ENCODE measurements around the gene ADCY9.

The ADCY9 gene

DNA sequence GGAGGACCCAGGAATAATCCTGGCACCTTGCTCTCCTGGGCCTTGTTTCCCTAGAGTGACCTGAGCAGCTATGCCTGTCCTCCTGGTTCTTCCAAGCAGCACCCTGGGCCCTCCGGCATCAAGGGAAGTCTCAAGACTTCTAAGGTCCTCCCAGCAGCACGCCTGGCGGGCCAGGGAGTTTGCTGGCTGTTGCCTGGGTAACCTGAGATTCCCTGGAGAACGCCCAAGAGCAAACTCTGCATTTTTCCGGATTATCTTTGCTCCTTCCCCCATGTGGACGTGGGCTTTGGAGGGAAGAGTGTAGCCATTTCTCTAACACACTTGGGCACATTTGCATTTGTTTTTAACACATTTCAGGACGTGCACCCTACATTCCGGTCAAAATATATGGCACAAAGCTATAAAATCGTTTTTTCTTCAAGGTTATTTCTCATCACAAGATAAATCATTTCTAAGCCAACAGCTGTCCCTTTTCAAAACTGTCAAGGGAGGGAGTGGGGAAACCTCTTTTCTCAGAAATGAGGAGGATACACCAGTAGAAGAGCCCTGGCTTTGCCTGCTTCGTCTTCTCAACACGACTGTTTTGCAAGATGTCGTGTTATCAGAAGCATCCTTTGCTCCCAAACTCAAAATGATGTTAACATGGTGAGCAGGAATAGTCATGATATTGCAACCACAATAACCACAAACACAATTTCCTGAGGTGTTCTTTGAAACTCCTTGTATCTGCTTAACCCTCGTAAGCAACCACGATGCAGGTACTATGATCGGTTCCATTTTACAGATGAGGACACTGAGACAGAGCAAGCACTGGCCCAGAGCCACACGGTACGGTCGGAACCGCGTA, 116.5 kb downstream of the ADCY9 start:
- no peak for DNase-seq

DNA sequence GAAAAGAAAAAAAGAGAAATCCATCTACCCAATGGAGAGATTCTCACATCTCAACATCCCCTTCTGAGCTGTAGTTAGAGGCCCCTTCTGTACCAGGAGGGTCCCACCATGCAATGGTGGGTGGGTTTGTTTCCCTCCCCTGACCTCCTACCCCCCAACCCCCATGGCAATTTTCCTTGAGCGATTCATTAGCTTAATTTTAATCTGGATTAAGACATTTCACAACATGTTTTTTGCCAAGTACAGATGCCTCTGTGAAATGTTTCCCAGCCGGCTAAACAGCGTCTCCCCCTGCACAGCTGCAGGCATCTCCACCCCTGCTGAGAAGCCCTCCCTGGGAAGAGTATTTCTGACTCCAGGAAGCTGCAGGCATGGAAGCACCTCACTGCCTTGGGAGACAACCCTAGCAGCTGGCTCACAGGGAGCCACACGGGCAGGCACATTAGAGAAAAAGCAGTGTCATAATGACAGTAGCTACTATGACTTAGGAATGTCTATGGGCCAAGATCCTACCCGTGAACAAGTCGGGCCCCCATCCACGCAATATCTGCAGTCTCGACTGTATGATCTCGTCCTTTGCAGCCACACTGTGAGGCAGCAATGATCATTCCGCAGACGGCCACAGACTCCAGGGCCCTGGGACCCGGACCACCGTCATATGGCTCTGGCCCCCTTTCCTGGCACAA, 117.3 kb downstream of the ADCY9 start:
- DNase-seq = peak; percentile 15

DNA sequence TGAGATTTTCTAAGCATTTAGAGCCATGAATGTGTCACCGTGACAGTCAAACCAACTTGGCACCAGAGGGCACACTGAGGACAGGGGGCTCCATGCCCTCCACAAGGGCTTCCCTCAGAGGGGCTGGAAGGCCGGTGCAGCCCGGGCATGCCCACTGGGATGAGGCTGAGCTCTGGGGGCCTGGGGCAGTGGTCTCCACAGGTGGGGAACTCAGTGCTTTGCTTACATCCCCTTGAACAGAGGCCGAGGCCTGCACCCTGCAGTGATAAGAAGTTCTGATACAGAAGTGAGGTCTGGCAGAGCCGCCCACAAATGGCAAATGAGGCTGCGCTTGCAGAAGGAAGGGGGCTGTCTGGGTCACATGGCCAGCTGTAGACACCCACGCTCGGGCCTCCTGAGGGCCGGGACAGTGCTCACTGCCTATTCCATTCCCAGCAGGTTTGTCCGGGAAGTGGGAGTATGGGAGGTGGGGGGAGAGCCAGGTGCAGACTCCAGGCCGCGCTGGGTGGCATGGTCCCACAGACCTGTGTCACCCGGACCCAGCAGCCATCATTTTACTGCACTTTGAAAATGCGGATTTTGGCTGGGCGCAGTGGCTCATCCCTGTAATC, 118.9 kb downstream of the ADCY9 start:
- DNase-seq = no peak

DNA sequence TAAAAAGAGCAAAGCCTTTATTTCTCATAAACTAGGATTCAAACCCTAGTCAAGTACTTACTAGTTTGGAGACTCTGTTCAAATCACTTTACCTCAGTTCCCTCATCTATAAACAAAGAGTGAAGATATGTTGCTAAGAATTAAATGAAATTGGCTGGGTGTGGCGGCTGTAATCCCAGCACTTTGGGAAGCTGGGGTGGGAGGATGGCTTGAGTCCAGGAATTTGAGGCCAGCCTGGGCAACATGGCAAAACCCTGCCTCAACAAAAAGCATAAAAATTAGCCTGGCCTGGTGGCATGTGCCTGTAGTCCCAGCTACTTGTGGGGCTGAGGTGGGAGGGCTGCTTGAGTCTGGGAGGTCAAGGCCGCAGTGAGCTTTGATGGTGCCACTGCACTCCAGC, 121.2 kb downstream of the ADCY9 start:
- no peak for DNase-seq

DNA sequence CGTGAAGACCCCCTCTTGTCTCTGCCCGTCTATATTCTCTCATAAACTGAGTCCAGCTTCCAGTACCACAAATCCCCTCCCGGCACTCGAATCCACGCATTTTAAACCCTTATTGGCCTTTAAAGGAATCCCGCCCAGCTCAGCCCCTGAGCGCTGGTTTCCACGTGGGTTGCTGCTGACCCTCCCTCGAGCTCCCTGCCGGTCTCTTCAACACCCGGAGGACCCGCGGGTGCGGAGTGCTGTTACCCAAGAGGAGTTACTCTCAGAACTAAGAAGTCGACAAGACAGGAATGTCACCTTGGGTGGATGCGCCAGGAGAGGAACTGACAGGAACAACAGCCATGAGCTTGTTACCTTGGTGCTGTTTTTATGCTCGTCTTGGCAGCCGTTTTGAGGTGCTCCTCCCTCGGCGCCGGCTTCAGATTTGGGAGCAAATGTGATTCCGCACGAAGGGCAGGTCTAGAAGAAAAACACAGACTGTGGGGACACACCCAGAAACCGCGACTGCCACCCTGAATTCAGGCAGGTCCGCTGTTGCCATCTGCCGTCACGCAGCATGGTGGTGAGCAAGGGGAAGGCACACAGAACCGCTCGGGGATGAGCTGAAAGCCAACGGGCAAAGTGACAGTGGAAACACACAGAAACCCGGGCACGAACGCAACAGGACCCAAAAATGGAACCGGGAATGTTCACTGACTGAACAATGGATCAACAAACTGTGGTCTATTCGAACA, 123.0 kb downstream of the ADCY9 start:
- no peak for DNase-seq

DNA sequence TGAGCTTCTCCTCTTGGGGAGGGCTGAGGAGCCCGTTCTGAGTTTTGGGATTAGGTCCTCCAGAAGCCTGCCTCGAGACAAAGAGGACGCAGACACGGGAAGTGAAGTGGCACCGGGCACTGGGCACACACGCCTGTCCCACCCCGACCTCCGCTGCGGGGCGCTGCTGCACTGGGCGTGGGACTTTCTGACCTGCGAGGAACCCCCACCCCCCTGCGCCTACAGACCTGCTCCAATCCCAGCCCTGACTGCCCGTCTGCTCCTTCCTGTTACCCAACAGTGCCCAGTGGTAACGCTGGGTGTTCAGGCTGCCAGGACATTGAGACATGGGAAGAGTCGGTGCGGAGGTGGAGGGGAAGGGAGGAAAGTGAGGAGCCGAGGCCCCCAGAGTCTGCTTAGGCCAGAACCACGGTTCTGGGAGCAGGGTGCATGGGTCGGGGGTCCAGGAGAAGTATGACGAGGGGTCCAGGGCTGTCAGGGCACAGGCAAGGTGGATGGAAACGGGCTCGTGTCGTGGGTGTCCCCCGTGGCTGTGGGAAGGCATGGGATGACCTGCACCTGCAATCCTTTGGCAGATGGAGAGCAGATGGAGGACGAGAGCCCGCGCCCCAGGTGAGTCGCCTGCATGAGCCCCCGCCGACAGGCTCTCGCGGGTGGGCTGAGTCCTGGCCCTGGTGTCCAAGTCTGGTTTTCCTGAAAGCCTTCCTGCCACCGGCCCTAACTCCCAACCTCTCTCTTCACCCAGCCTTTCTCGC, 123.8 kb downstream of the ADCY9 start:
- DNase-seq = no peak

DNA sequence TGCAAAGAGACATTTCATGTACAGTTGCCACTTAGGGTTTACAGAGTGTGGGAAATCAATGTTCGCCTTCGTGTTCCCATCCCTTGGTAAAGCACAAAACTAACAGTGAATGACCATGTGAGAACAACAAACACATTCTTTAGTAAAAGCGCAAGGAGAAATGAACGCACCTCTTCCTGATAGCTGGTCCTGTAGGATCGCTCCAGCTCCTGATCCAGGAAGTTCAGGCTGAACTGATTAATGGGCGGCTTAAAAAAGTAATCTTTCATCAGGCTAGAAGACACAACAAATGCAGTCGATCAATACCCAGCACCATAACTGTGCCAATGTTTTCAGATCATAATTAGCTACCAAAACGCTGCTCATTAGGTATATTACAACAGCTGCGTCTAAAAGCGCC, 127.4 kb downstream of the ADCY9 start:
- no peak for DNase-seq

DNA sequence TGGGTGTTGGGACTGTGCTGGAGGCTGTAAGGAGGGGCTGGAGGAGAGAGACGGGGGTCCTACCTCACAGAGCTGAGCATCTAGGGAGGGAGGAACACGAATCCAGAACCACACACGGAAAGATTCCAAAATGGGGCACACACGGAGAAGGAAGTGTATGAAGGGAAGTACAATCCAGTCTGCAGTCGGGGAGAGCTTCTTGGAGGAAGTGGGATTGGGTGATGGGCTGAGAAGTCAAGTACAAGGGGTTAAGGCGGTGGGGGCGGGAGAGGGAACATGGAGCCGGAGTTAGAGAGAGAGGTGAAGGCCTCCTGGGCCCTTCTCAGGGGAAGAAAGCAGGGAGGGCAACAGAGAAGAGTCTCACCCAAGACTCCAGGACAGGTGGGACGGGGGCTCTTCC, 128.2 kb downstream of the ADCY9 start:
- DNase-seq = no peak

DNA sequence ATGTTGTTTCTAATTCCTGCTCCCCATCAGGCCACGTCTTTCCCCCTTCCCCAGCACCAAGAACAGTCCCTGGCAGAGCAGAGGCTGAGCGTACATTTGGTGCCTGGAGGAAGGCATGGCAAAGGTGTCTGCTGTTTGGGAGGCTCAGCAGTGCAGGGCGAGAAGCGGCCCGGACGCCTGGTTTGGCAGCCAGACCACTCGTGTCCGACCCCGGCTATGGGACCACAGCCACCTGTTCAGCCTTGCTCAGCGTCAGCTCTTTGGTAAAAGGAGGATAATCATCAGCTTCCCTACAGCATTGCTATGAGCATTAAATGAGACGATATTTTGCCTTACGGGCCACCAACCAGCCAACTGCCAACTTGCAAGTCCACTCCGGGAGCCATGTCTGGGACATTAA, 129.0 kb downstream of the ADCY9 start:
- DNase-seq = no peak

DNA sequence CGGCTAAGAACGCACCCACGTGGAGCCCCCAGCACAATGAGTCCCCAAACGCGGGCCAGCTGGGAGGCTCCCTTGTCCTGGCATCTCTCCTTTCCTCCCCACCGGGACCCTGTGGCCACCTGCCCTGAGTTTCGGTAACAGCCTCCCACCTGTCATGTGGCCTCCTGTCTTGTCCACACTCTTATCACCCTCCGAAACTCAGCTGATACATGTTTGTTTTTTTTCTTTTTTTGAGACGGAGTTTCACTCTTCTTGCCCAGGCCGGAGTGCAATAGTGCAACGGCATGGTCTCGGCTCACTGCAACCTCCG, 130.1 kb downstream of the ADCY9 start:
- no peak for DNase-seq

DNA sequence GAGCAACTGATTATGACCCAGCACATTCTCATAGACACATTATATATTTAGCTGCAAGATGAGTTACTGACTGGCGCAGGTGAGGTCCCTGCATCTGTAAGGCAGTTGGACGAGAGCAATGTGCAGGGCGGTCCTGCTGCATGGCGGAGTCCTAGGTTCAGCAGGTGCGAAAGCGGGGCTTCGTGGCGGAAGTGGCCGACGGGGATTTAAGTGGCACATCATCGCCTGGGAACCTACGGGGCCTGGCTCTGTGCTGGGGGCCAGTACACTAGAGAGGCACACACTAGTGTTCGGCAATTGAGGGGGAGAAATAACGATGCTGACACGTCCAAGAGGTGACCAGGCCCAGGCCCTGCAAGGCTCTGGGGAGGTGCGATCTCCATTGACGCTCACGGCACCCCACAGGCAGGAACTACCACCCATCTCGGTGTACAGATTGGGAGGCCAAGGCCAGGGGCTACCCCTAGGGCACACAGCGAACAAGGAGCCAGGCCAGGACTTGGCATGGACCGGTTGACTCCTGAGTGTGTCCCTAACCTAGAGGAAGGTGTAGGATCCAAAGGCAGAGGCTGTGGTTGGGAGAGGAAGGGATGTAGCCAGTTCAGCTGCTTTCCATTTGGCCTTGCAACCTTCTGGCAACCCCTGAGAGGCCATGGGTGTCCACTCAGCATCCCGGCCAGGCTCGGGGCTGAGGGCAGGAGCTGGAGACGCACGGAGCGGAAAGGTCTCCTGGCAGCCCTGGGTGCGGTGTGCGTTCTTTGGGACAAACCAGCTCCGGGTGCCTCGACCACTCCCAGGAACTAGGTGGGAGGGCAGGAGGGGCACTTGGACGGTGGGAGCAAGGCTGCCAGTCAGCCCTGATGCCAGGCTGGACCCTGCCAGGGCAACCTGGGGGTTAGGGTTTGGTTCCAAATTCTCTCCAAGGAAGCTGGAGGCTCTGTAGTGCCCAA, 131.9 kb downstream of the ADCY9 start:
- no peak for DNase-seq

DNA sequence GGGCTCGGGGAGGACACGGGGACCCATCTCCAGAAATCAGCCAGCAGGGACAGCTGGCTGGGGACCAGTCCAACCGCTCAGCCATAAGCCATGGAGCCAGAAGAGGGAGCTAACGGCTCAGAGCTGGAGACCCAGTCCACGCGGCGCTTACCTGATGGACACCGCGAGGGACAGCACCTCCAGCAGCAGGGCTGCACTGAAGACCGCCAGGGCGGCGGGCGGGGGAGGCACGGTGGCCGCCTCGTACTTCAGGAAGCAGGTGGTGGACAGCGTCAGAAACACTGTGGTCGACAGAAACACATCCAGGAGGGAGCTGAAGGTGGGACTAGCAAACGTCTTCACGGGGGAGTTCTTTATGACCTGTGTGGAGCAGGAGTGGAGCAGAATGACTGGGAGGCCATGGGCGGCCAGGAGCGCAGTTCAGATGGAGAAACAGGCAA, 133.1 kb downstream of the ADCY9 start:
- peak; percentile 30 for DNase-seq

DNA sequence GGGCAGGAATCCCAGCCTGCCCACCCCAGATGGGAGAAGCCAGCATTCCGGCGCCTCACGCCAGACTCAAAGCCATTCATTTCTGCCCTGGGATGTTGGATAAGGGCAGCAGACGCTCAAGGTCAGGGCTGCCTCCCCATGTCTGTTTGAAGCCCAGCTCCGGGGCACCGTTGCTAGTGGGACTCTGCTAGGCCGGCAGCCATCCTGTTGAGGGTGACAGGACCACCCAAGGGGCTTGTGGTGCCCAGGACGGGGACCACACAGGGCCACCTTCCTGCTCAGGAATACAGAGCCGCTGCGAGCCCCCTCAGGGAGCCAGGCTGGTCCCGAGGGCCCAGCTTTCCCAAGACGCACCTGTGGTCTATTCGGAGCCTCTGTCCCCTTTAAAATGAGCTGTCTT, 134.0 kb downstream of the ADCY9 start:
- no peak for DNase-seq

DNA sequence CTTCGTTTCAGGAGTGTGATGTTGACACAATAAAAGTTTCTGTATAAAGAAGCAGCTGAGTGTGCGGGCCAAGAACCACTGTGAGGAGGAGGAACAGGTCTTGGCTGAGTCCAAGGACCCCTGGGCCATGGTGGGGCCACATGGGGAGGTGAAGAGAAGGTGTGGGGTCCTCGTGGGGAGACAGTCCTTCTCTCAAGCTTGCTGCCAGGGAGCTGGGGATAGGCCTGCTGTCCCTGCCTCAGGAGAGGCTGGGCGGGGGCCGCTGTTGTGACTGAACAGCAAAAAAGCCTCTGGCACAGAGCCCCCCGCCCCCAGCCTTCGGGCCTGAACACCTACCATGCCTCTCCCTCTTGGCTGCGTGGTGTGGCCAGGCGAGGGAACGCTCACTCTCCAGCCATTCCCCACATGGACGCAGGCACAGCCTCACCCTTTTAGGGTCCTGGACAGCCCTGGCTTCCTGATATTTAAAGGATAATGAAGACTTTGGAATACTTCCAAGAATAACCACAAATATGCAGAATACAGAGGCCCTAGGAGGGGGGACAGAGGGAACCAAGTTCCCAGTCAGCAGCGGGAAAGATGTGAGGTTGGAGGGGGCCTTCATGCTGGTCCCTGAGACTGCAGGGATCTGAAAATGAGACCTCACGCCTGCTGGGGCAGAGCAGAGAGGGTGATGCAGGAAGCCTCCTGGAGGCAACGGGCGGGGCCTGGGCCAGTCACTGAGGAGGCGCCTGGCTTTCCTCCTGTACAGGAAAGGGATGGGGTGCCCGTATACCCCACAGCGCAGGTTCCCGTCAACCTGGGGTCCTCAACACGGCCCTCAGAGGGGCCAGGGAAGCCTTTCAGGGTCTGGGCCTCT, 135.8 kb downstream of the ADCY9 start:
- DNase-seq = no peak

DNA sequence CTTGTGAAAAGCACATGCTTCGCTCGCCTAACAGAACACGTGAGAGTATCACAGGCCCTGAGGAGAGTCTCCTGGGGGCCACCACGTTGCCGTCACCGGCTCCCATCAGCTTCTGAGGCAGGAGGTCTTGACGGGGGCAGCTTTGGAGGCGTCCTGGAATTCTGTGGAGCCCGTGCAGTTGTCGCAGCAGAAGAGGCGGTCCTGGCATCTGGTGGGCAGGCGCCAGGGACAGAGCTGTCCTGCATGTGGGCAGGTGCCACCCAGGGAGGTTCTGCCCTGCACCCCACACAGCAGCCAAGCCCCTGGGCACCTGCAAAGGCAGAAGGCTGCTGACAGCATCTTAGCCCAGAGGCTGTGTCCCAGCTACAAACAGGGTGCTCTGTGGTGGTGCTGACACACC, 136.7 kb downstream of the ADCY9 start:
- no peak for DNase-seq

DNA sequence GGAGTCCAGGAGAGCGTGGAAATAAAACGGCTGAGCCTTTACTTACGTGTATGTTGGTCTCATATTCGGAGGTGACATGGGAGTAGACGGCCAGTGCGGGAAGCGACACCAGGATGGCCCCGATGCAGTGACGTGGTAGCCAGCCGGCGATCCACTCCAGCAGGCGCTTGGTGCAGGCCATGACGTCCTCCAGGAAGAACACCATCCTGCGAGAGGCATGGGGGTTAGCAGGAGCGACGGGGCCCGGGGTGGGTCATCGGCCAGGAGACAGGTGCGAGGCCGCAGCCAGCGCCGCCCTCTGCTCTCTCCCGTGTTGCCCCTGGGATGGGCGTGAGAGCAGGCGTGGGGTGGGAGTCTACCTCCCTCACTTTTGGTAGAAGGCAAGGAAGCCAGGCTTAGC, 137.2 kb downstream of the ADCY9 start:
- DNase-seq = no peak

DNA sequence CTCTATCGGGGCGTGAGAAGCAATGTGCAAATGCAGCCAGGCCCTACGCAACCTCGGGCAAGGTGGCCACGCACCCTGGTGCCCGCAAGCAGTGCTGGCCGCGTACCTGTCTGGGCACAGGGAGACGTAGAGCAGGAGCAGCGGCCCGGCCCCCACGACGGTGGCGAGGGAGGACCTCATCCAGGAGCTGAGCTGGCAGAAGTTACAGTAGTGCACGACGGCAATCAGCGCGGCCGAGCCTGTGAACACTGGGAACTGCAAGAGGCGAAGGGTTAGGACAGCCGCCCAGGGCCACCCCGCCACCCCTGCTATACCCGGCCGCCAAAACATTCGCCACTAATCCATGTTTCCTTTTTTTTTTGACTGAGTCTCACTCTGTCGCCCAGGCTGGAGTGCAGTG, 138.9 kb downstream of the ADCY9 start:
- DNase-seq = no peak

DNA sequence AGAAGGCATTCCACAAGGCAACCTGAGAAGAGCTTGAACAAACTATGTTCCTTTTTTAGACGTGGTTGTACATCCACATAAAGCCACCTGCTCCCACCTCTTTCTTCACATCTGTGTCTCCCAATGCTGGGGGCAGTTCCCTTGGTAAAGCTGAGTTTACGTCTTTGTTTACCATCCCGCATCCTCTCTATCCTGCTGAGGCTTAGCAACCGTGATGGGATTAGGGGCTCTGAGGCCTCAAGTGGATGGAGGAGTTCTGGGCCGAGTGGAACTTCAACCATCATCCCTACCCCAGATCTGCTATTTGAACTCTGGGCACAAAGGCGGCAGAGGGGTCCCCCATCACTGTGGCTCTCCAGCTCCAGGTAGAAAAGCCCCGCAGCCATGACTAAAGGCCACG, 141.5 kb downstream of the ADCY9 start:
- DNase-seq = no peak

DNA sequence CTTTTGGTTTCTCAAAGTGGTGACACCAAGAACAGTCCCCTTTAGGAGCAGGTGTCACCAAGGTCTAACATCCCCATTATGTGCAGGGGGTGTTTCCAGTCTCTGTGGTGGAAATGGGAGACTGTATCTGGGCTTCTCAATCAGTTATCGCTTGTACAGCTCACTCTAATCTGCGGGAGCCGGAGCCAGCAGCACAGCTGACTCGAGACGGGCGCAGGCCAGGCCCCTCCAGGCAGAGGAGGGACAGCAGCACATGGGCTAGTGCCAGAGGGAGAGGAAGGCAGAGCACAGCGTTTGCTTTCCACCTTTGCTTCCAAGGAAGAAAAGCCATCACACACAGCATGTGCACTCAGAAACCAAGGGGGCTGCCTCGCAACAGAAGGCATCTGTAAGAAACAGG, 144.5 kb downstream of the ADCY9 start:
- no peak for DNase-seq

DNA sequence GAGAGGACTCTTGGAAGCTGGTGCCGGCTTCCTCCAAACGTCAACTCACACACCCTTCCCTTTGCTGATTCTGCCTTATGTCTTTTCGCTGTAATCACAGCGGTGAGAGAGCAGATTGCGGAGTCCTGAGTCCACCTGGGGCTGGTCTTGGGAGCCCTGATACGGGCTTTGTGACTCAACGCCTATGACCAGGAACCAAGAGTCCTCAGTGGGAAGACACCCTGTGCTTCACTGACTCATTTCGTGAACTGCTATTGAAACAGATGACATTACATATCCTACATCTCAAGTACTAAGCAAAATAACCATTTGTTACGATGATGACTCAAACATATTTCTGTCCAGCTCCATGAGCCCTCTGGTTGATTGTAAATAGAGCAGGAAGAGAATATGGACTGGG, 145.0 kb downstream of the ADCY9 start:
- no peak for DNase-seq

DNA sequence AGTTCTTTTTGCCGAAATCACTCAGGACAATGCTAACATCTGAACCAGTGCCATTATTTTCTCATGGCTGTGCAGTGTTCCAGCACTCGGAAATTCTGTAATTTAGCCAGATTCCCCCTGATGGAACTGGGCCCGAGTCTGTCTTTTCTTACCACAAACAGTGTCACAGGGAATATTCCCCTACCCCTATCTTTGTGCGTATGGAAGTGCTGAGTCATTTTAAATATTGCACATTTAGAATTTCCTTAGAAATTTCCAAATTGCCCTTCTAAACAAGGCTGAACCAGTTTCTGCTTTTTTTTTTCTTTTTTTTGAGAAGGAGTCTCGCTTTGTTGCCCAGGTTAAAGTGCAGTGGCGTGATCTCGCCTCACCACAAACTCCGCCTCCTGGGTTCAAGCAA, 147.7 kb downstream of the ADCY9 start:
- DNase-seq = no peak
